G401 (cell line): ENCODE measurements around the gene PDPK1. TPM values are rescaled to one million over a fixed set of nuclear protein-coding genes. Genes with fewer than 3 reads are reported as not detected.
"Not testable (repeated sequence)": the region's sequence is repeated elsewhere in the genome, so short reads cannot be mapped to it uniquely, and the experiment has no call there.

Experiments used
- DNase-seq: peaks from one replicate; pipeline ENCODE4 v3.0.0-alpha.2; 2015; ENCODE audit warnings: low spot score
- in situ Hi-C: cut with HindIII; loops from 2 replicates; pipeline ENCODE4 v1.10.0; 2016; ENCODE audit warnings: low sequenced_read_pairs, mixed read lengths
- total RNA-seq: library from RNA; depleted of rRNA; stranded (reverse); fragments of >200 nt; shearing (Covaris generic); gene quantifications from 2 replicates; pipeline ENCODE4 v1.2.3, GENCODE V29; 2014; rRNA removed

PDPK1 gene
- total RNA-seq, 1 experiment from 2014 or later: 14.7 TPM

- DNase-seq, in situ Hi-C loops: not testable (repeated sequence)
These were observed 89.3 kb downstream of the PDPK1 start for GRCh38 chr16:2627075-2627474.

- DNase-seq, in situ Hi-C loops: not testable (repeated sequence)
These were observed 93.4 kb downstream of the PDPK1 start for GRCh38 chr16:2631203-2631602.

- in situ Hi-C loops, DNase-seq: not testable (repeated sequence)
These were observed 94.5 kb downstream of the PDPK1 start for GRCh38 chr16:2632291-2632690.

- in situ Hi-C loops, DNase-seq: not testable (repeated sequence)
These were observed 101.4 kb downstream of the PDPK1 start for GRCh38 chr16:2639071-2639721.

- DNase-seq, in situ Hi-C loops: not testable (repeated sequence)
These were observed 101.9 kb downstream of the PDPK1 start for GRCh38 chr16:2639722-2640072.

- in situ Hi-C loops, DNase-seq: not testable (repeated sequence)
These were observed 104.7 kb downstream of the PDPK1 start for GRCh38 chr16:2642561-2642960.

GRCh38 chr16:2644754-2645453 is 107.1 kb downstream of the PDPK1 start:
- DNase-seq, in situ Hi-C loops: not testable (repeated sequence)

GRCh38 chr16:2651268-2651871 is 113.5 kb downstream of the PDPK1 start:
- not testable (repeated sequence) for DNase-seq

More at GRCh38 chr16:2651268-2651871, 113.5 kb downstream of the PDPK1 start:
- in situ Hi-C loops: not testable (repeated sequence)

Other genes with a start within 250 kb of the PDPK1 start
- gene ABCA3, start 197.3 kb upstream of the PDPK1 start, total RNA-seq: 4.9 and 9.5 TPM in 2 replicates
- 48.2 and 62.1 TPM in 2 replicates for gene CCNF, start 108.6 kb upstream of the PDPK1 start, total RNA-seq
- gene TEDC2, start 77.9 kb upstream of the PDPK1 start, total RNA-seq: 42.8 and 49.9 TPM in 2 replicates
- gene NTN3, start 66.7 kb upstream of the PDPK1 start, total RNA-seq: 2.0 and 4.4 TPM in 2 replicates
- 9.4 and 13.0 TPM in 2 replicates for gene TBC1D24, start 62.9 kb upstream of the PDPK1 start, total RNA-seq
- 17.4 and 41.8 TPM in 2 replicates for gene ATP6V0C, start 24.1 kb upstream of the PDPK1 start, total RNA-seq
- gene AMDHD2, start 17.6 kb upstream of the PDPK1 start, total RNA-seq: 75.0 and 86.2 TPM in 2 replicates
- 1.4 TPM in 1 of 2 replicates, not detected in the other for gene CEMP1, start 6.6 kb upstream of the PDPK1 start, total RNA-seq
- 88.2 and 89.7 TPM in 2 replicates for gene KCTD5, start 144.5 kb downstream of the PDPK1 start, total RNA-seq
- gene PRSS27, start 182.2 kb downstream of the PDPK1 start, total RNA-seq: 1.2 and 1.4 TPM in 2 replicates
- 23.0 and 44.7 TPM in 2 replicates for gene SRRM2, start 214.6 kb downstream of the PDPK1 start, total RNA-seq
- 178 and 250 TPM in 2 replicates for gene ELOB, start 239.3 kb downstream of the PDPK1 start, total RNA-seq
- gene PRSS33, start 249.5 kb downstream of the PDPK1 start, total RNA-seq: 0.07 and 10.6 TPM in 2 replicates